Memory B cell (primary cell): ENCODE results near the gene WNT7A.

ENCODE experiments used
- ATAC-seq: fragments of 150-1000 bp; cut with Tn5 transposase; 2 replicates; pipeline ENCODE4 v1.10.0; 2021; ENCODE audit warnings: low read depth, mild to moderate bottlenecking, moderate library complexity
- DNase-seq, 2 donors: peaks; one replicate each; pipeline ENCODE4 v3.0.0; 2022; ENCODE audit warnings: low spot score in 2 of 2
- H3K27ac Mint-ChIP-seq: one replicate; pipeline ENCODE4 v1.8.0; 2022; ENCODE audit warnings: mild to moderate bottlenecking, moderate library complexity, mixed read lengths
- H3K27me3 Mint-ChIP-seq: one replicate; pipeline ENCODE4 v1.8.0; 2022; ENCODE audit warnings: mixed read lengths
- H3K36me3 Mint-ChIP-seq: one replicate; pipeline ENCODE4 v1.8.0; 2022; ENCODE audit warnings: mild to moderate bottlenecking, mixed read lengths
- H3K4me1 Mint-ChIP-seq: one replicate; pipeline ENCODE4 v1.8.0; 2022; ENCODE audit warnings: mixed read lengths
- H3K4me3 Mint-ChIP-seq: one replicate; pipeline ENCODE4 v1.8.0; 2022; ENCODE audit warnings: mild to moderate bottlenecking, moderate library complexity, mixed read lengths
- H3K9me3 Mint-ChIP-seq: one replicate; pipeline ENCODE4 v1.8.0; 2022; ENCODE audit warnings: mixed read lengths

The WNT7A gene

GRCh38 chr3:13853256-13853977 lies 26.5 kb downstream of the WNT7A start:
- H3K27ac Mint-ChIP-seq, result no peak overlapping the region
- no peaks in the 10 kb centered on the region for H3K4me1 Mint-ChIP-seq
- H3K4me3 Mint-ChIP-seq, result no peak overlapping the region
- no peaks in the 10 kb centered on the region for H3K36me3 Mint-ChIP-seq
- H3K27me3 Mint-ChIP-seq, result peaks cover 21% of the 10 kb centered on the region
- DNase-seq (no peak), ATAC-seq (no peak)
- peaks cover 5% of the 10 kb centered on the region for H3K9me3 Mint-ChIP-seq

- no peaks in the 10 kb centered on the region for H3K36me3 Mint-ChIP-seq
- no peak overlapping the region for H3K27ac Mint-ChIP-seq
Measured at GRCh38 chr3:13852638-13853009, 27.2 kb downstream of the WNT7A start.

GRCh38 chr3:13851997-13852637 lies 27.8 kb downstream of the WNT7A start:
- H3K27ac Mint-ChIP-seq, result no peak overlapping the region
- peaks cover 5% of the 10 kb centered on the region for H3K9me3 Mint-ChIP-seq
- H3K27me3 Mint-ChIP-seq, result peaks cover 21% of the 10 kb centered on the region
- DNase-seq (no peak), ATAC-seq (no peak)
- no peak overlapping the region for H3K4me3 Mint-ChIP-seq
- H3K36me3 Mint-ChIP-seq, result no peaks in the 10 kb centered on the region
- H3K4me1 Mint-ChIP-seq, result no peaks in the 10 kb centered on the region

More at GRCh38 chr3:13852638-13853009, 27.2 kb downstream of the WNT7A start:
- Mint-ChIP-seq H3K4me3 (no peak overlapping the region), H3K27me3 (peaks cover 21% of the 10 kb centered on the region), H3K4me1 (no peaks in the 10 kb centered on the region), H3K9me3 (peaks cover 5% of the 10 kb centered on the region)
- no peak for DNase-seq
- no peak for ATAC-seq

- DNase-seq (no peak), ATAC-seq (no peak)
- H3K36me3 Mint-ChIP-seq, result no peaks in the 10 kb centered on the region
- peaks cover 16% of the 10 kb centered on the region for H3K27me3 Mint-ChIP-seq
- peaks cover 3% of the 10 kb centered on the region for H3K9me3 Mint-ChIP-seq
- no peaks in the 10 kb centered on the region for H3K4me1 Mint-ChIP-seq
- H3K27ac Mint-ChIP-seq, result no peak overlapping the region
- no peak overlapping the region for H3K4me3 Mint-ChIP-seq
Measured at GRCh38 chr3:13851091-13851849, 28.6 kb downstream of the WNT7A start.

- Mint-ChIP-seq H3K27me3 (peaks cover 16% of the 10 kb centered on the region), H3K36me3 (no peaks in the 10 kb centered on the region), H3K4me3 (no peak overlapping the region), H3K9me3 (peaks cover 3% of the 10 kb centered on the region), H3K4me1 (no peaks in the 10 kb centered on the region), H3K27ac (no peak overlapping the region)
- DNase-seq (no peak), ATAC-seq (no peak)
Measured at GRCh38 chr3:13850161-13850945, 29.5 kb downstream of the WNT7A start.

- Mint-ChIP-seq H3K9me3 (peaks cover 3% of the 10 kb centered on the region), H3K27ac (no peak overlapping the region), H3K36me3 (no peaks in the 10 kb centered on the region), H3K27me3 (peaks cover 14% of the 10 kb centered on the region), H3K4me1 (no peaks in the 10 kb centered on the region), H3K4me3 (no peak overlapping the region)
- ATAC-seq (no peak), DNase-seq (no peak)
Measured at GRCh38 chr3:13849018-13849417, 30.9 kb downstream of the WNT7A start.

- DNase-seq, result no peak
- Mint-ChIP-seq H3K27me3 (peaks cover 10% of the 10 kb centered on the region), H3K4me1 (no peaks in the 10 kb centered on the region), H3K36me3 (no peaks in the 10 kb centered on the region), H3K4me3 (no peak overlapping the region), H3K9me3 (peaks cover 3% of the 10 kb centered on the region), H3K27ac (no peak overlapping the region)
- ATAC-seq, result no peak
Measured at GRCh38 chr3:13846716-13847570, 32.9 kb downstream of the WNT7A start.

GRCh38 chr3:13846238-13846637 lies 33.6 kb downstream of the WNT7A start:
- H3K9me3 Mint-ChIP-seq, result peaks cover 3% of the 10 kb centered on the region
- H3K27me3 Mint-ChIP-seq, result peaks cover 6% of the 10 kb centered on the region
- no peaks in the 10 kb centered on the region for H3K4me1 Mint-ChIP-seq
- H3K36me3 Mint-ChIP-seq, result no peaks in the 10 kb centered on the region
- no peak overlapping the region for H3K4me3 Mint-ChIP-seq
- no peak for ATAC-seq
- no peak for DNase-seq
- H3K27ac Mint-ChIP-seq, result no peak overlapping the region

- H3K4me3 Mint-ChIP-seq, result no peak overlapping the region
- peaks cover 3% of the 10 kb centered on the region for H3K9me3 Mint-ChIP-seq
- H3K36me3 Mint-ChIP-seq, result no peaks in the 10 kb centered on the region
- no peak for ATAC-seq
- peaks cover 3% of the 10 kb centered on the region for H3K27me3 Mint-ChIP-seq
- H3K27ac Mint-ChIP-seq, result no peak overlapping the region
- no peak for DNase-seq
- H3K4me1 Mint-ChIP-seq, result no peaks in the 10 kb centered on the region
Measured at GRCh38 chr3:13845806-13846205, 34.1 kb downstream of the WNT7A start.

GRCh38 chr3:13844911-13845310 lies 35.0 kb downstream of the WNT7A start:
- H3K27me3 Mint-ChIP-seq, result peaks cover 3% of the 10 kb centered on the region

GRCh38 chr3:13844286-13844685 lies 35.6 kb downstream of the WNT7A start:
- no peak for DNase-seq
- Mint-ChIP-seq H3K27ac (no peak overlapping the region), H3K9me3 (peaks cover 3% of the 10 kb centered on the region), H3K4me1 (no peaks in the 10 kb centered on the region), H3K4me3 (no peak overlapping the region), H3K27me3 (no peaks in the 10 kb centered on the region), H3K36me3 (no peaks in the 10 kb centered on the region)
- no peak for ATAC-seq

More at GRCh38 chr3:13844911-13845310, 35.0 kb downstream of the WNT7A start:
- no peaks in the 10 kb centered on the region for H3K4me1 Mint-ChIP-seq
- ATAC-seq (no peak), DNase-seq (no peak)
- H3K36me3 Mint-ChIP-seq, result no peaks in the 10 kb centered on the region
- peaks cover 3% of the 10 kb centered on the region for H3K9me3 Mint-ChIP-seq
- no peak overlapping the region for H3K4me3 Mint-ChIP-seq
- no peak overlapping the region for H3K27ac Mint-ChIP-seq

GRCh38 chr3:13843351-13843750 lies 36.5 kb downstream of the WNT7A start:
- H3K4me3 Mint-ChIP-seq, result no peak overlapping the region

GRCh38 chr3:13842226-13842625 lies 37.6 kb downstream of the WNT7A start:
- no peak overlapping the region for H3K27ac Mint-ChIP-seq
- H3K36me3 Mint-ChIP-seq, result no peaks in the 10 kb centered on the region
- no peaks in the 10 kb centered on the region for H3K4me1 Mint-ChIP-seq
- no peak for ATAC-seq
- no peaks in the 10 kb centered on the region for H3K27me3 Mint-ChIP-seq
- H3K4me3 Mint-ChIP-seq, result no peak overlapping the region
- no peaks in the 10 kb centered on the region for H3K9me3 Mint-ChIP-seq
- no peak for DNase-seq

More at GRCh38 chr3:13843351-13843750, 36.5 kb downstream of the WNT7A start:
- no peaks in the 10 kb centered on the region for H3K9me3 Mint-ChIP-seq
- no peak for DNase-seq
- H3K36me3 Mint-ChIP-seq, result no peaks in the 10 kb centered on the region
- no peaks in the 10 kb centered on the region for H3K4me1 Mint-ChIP-seq
- H3K27me3 Mint-ChIP-seq, result no peaks in the 10 kb centered on the region
- ATAC-seq, result no peak
- H3K27ac Mint-ChIP-seq, result no peak overlapping the region
